ENCODE data around the gene NACC1.

Gene NACC1

GRCh38 chr19:13132471-13133180, 14.6 kb downstream of the NACC1 start:
- DNase-seq (ENCODE audit: low read depth), result peak; percentile 48
- no peak overlapping the region for H3K4me3 ChIP-seq (ENCODE audit: low read depth, low read length)
- TF ChIP-seq, protein P1, sequence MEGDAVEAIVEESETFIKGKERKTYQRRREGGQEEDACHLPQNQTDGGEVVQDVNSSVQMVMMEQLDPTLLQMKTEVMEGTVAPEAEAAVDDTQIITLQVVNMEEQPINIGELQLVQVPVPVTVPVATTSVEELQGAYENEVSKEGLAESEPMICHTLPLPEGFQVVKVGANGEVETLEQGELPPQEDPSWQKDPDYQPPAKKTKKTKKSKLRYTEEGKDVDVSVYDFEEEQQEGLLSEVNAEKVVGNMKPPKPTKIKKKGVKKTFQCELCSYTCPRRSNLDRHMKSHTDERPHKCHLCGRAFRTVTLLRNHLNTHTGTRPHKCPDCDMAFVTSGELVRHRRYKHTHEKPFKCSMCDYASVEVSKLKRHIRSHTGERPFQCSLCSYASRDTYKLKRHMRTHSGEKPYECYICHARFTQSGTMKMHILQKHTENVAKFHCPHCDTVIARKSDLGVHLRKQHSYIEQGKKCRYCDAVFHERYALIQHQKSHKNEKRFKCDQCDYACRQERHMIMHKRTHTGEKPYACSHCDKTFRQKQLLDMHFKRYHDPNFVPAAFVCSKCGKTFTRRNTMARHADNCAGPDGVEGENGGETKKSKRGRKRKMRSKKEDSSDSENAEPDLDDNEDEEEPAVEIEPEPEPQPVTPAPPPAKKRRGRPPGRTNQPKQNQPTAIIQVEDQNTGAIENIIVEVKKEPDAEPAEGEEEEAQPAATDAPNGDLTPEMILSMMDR (conservative IDR thresholded peaks at IDR 0.05; ENCODE audit: low read depth, low read length), result no peak

GRCh38 chr19:13133241-13133870, 15.3 kb downstream of the NACC1 start:
- TF ChIP-seq, protein P1 (conservative IDR thresholded peaks at IDR 0.05; ENCODE audit: low read depth, low read length), result no peak
- DNase-seq (ENCODE audit: low read depth), result no peak
- H3K4me3 ChIP-seq (ENCODE audit: low read depth, low read length), result no peak overlapping the region

DNA sequence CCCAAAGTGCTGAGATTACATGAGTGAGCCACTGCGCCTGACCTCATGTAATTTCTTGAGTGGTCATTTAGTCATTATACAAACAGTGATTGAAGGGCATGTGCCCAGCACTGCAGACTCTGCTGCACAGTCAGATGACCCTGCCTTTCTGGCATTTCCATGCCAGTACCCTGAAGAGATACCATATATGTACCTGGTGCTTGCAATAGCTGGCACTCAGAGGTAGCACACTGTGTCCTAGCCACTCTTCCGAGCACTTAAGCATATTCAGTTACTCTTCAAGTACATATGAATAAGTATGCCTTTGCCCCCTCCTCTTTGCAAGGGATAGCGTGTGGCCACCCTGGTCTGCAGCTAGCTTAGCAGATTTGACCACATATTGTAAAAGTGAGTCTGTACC, 16.6 kb downstream of the NACC1 start:
- TF ChIP-seq, protein P1 (conservative IDR thresholded peaks at IDR 0.05; ENCODE audit: low read depth, low read length), result no peak
- no peak for DNase-seq (ENCODE audit: low read depth)
- H3K4me3 ChIP-seq (ENCODE audit: low read depth, low read length), result no peak overlapping the region

DNA sequence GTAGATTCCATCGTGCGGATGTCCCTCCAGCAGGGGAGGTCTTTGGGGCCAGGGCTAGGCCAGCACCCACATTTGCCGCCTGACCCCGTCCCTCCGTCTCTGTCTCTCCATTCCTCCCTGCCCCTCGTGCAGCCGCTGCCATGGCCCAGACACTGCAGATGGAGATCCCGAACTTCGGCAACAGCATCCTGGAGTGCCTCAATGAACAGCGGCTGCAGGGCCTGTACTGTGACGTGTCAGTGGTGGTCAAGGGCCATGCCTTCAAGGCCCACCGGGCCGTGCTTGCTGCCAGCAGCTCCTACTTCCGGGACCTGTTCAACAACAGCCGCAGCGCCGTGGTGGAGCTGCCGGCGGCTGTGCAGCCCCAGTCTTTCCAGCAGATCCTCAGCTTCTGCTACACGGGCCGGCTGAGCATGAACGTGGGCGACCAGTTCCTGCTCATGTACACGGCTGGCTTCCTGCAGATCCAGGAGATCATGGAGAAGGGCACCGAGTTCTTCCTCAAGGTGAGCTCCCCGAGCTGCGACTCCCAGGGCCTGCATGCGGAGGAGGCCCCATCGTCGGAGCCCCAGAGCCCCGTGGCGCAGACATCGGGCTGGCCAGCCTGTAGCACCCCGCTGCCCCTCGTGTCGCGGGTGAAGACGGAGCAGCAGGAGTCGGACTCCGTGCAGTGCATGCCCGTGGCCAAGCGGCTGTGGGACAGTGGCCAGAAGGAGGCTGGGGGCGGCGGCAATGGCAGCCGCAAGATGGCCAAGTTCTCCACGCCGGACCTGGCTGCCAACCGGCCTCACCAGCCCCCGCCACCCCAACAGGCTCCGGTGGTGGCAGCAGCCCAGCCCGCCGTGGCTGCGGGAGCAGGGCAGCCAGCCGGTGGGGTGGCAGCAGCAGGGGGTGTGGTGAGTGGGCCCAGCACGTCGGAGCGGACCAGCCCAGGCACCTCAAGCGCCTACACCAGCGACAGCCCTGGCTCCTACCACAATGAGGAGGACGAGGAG, 17.3 kb downstream of the NACC1 start:
- DNase-seq (ENCODE audit: low read depth), result no peak
- TF ChIP-seq, protein P1 (conservative IDR thresholded peaks at IDR 0.05; ENCODE audit: low read depth, low read length), result no peak
- no peak overlapping the region for H3K4me3 ChIP-seq (ENCODE audit: low read depth, low read length)

- no peak for DNase-seq (ENCODE audit: low read depth)
- TF ChIP-seq, protein P1 (conservative IDR thresholded peaks at IDR 0.05; ENCODE audit: low read depth, low read length), result no peak
- no peak overlapping the region for H3K4me3 ChIP-seq (ENCODE audit: low read depth, low read length)
These were observed 19.3 kb downstream of the NACC1 start for GRCh38 chr19:13137290-13137794.

- no peak overlapping the region for H3K4me3 ChIP-seq (ENCODE audit: low read depth, low read length)
- TF ChIP-seq, protein P1 (conservative IDR thresholded peaks at IDR 0.05; ENCODE audit: low read depth, low read length), result no peak
- DNase-seq (ENCODE audit: low read depth), result no peak
These were observed 20.3 kb downstream of the NACC1 start for GRCh38 chr19:13138171-13138915.
